GM18867 (cell line): ENCODE results near the gene PXMP2.

Experiments
- ATAC-seq: cut with Tn5 transposase; IDR thresholded peaks from one replicate; pipeline ENCODE4 v1.9.1; 2021; ENCODE audit warnings: mild to moderate bottlenecking, moderate library complexity; ENCODE audit not compliant: unreplicated experiment

Gene PXMP2

DNA sequence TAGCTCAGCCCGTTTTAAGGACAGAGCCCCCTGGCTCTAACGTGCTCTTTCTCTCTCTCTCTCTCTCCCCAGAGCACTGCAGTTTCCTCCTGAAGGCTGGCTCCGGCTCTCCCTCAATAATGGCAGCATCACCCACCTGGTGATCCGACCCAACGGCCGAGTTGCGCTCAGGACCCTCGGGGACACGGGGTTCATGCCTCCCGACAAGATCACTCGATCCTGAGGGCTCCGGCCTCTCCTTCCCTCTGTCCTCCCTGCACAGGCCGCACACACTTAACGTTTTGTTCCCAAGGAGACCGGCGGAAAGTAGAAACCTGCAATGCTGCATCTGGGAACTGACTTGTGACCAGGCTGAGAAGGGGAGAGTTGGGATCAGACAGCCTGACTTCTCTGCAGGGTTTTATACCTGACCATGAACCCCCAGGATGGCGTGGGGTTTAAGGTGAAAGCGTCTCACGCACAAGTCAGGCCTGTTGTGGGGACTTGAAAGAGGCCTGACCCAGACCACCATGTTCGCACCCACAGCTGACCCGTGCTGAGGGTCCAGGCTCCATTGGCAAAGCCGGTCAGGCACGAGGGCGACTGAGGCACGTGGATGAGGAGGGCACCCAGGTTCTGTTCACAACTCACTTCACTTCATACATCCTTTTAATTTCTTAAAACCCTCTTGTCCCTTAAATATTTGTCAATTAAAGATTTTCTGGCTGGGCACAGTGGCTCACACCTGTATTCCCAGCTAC, 33.4 kb downstream of the PXMP2 start:
- ATAC-seq, result no peak

DNA sequence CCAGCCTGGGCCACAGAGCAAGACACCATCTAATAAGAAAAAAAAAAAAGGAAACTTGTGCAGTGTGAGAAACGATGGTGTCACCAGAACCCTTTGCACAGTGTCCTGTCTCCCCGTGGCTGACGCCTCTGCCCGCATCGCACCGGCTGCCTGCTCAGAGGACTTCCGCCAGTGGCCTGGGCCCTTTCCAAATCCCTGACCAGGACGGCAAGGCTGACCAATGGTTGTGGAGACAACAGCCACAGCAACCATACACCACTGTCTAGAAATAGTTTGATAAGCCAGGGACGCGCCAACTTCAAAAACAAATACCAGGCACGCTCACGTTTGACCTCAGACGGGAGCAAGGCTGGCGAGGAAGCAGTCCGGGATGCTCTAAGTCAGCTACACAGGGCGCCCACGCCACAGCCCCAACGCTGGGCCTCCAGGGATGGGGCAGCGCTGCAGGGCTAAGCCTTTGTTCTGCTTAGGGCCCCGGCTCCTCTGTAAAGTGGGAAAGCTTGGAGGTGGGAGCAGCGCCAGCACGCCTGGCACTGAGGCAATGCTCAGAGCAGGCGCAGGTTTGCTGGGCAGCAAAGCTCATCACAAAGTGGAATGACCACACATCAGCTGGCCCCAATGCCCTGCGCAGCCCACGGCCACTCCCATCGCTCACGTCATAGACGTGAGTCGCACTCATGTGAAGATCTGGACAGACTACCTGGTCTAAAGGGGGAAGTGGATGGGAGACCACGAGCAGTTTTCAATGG, 35.8 kb downstream of the PXMP2 start:
- ATAC-seq, result no peak

DNA sequence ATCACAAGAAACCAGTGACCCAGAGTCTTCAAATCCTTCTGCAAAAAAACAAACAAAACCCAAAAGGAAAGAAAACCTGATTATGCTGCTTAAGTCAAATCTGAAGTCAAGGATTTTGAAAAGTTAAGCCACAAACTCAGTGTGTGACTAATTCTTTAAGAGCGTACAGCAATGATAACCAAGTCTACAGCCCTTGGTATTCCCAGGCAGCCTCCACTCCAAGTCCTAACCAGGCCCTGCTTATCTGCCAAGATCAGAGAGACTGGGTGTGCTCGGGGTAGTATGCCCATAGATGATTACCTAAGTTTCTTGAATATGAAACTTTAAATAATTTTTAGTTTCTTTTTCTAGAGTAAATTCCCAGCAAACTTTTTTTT, 36.4 kb downstream of the PXMP2 start:
- no peak for ATAC-seq

DNA sequence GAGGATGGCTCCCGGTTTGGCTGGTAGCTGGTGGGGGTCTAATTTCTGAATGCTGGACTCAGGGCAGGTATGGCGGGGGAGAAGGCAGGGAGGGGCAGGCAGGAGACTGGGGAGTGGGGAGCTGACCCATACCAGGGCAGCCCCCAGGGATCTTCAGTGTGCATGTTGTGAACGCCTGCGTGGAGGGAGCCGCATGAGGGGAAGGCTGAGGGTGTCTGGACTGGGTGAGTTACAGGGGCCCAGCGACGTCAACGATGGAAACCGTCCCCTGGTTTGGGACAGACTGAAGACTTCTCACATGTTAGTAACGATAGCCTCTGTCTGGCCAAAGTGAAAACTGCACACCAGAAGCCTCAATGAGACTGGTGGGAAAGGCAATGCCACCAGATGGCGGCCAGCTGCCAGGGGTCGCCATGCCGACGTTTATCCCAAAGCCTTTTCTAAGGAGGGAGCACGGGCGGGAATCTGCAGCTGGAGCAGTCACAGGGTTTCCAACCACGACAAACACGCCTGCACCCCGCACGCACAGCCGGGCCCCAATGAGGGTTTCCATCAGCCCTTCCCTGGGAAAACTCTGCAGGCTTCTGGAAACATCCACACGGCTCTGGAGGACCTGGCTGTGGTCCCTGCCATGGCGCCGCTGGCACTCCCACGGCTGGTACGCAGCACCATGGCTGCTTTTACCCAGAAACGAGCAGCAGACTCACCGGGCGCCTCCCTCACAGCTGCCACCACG, 37.3 kb downstream of the PXMP2 start:
- ATAC-seq, result no peak

DNA sequence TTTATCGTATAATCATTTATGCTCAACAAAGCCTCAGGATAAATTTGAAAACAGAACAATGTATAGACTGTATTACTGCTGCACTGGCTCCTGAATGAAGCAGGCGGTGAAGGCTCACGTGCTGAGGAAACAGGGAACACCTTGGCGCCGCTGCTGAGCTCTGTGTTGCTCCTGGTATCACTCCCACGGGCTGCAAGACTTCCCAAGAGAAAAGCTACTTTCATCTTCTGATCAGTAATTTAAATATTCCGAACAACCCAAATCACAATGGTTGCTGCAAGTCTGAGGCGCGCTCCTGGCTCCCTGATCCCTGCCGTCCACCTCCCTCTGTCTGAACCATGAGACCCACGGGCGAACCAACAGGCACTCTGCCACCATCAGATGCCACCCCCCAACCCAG, 39.0 kb downstream of the PXMP2 start:
- no peak for ATAC-seq

DNA sequence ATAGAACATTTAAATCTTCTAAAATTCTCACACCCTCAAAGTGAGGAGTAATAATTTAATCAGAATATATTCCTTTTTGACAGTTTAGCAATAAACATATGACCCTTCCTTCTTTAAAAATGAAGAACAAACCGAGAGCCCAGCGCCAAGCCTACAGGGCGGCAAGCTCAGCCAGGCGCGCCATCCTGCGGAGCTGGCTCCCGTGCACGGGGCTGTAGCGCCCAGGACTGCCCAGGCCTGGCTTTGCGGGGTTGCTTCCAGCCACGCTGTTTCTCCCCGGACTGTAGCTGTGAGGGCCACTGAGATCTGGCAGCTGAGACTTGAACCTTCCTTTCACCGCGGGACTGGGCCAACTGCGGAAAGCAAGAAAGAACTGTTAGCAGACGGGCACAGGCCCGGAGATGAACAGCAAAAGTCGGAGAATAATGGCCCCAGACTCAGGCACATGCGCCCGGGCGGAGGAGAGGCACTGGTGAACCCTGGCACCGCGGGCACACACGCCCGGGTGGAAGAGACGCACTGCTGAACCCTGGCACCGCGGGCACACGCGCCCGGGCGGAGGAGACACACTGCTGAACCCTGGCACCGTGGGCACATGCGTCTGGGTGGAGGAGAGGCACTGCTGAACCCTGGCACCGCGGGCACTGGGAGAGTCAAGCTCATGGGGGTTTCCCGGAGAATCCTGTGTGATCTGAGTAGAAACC, 39.9 kb downstream of the PXMP2 start:
- ATAC-seq, result no peak

DNA sequence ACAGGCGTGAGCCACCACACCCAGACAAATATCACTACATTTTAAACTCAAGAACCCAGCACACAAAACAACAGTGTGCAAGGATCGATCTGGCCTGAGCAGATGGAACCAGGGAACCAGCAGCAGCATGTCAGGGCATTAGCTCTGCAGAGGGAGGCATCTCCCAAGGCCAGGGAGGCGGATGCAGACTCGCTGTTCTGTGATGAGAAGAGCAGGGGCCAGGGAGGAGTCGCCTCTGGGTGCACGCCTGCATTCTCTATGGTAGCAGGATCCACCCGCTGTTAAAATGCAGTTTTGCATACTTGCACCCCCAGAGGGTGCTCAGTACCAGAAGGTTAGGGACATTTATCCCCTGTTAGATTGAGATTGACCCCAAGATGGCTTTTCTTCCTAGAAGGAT, 41.1 kb downstream of the PXMP2 start:
- no peak for ATAC-seq

DNA sequence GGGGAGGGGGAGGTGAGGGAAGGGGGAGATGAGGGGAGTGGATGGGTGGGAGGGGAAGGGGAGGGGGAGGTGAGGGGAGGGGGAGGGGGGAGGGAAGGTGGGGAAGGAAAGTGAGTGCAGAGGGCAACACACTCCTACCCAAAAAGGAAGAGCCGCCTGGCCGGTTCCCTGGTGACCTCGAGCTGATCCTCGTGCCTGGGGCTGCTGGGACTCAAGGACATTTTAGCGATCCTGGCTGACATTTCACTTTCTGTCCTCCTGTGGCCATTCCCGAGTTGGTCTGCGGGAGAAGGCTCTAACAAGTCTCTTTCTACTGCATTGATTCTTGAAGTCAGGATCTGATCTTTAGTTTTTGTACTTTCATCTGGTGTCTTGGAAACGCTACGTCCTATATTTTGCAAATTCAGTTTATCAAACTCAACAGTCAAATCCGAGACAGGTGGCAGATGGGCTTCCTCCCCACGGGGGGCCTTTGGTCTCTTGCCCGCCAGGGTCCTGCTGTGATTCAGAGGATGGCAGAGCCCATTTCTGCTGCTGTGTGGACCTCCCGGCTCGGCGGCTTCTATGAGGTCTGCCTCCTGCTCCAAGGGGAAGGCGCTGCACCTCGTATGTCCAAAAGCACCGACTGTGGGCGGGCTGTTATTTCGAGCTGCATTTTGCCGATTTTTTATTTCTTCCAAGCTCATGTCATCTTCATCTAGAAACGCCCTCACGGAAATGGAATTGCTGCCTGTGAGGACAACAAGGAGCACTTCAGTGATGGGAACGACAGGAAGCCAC, 42.3 kb downstream of the PXMP2 start:
- ATAC-seq, result no peak

DNA sequence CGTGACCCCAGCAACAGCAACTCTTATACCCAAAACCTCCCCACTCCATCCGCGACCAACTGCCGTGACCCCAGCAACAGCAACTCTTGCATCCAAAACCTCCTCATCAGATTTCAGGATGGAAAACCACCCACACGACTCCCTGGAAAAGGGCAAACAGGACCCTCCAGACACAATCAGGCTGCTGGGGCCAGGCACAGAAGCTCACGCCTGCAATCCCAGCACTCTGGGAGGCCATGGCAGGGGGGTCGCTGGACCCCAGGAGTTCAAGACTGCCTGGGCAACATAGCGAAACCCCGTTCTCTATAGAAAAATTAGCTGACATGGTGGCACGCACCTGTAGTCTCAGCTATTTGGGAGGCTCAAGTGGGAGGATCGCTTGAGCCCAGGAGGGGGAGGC, 43.0 kb downstream of the PXMP2 start:
- no peak for ATAC-seq

DNA sequence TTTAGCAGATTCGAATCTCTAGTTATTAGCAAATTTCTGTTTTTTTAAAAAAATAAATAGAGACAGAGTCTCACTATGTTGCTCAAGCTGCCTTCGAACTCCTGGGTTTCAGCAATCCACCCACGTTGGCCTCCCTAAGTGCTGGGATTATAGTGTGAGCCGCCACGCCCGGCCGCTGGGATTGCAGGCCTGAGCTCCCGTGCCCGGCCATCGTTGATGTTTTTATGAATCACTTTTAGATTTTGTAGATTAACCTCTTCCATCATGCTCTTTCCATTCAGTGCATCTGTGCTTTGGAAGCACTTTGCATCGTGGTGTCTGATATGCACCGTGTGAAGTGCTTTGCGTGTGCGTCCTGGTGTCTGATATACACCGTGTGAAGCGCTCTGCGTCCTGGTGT, 44.2 kb downstream of the PXMP2 start:
- no peak for ATAC-seq

DNA sequence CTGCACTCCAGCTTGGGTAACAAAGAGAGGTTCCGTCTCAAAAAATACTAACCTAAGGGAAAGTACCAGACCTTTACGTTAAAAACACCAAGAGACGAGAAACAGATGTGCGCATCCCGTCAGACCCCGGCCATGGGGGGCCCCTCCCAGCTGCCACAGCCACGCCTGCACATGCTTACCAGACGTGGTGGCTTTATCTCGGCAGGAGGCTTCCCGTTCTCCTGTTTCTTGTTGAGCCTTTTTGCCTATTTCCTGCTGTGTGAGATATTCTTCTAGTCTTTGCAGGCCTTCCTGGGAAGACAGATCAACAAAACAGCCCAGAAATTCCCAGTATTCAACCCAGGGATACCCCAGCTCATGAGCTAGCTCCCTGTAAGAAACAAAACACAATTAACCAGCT, 46.8 kb downstream of the PXMP2 start:
- ATAC-seq, result no peak

DNA sequence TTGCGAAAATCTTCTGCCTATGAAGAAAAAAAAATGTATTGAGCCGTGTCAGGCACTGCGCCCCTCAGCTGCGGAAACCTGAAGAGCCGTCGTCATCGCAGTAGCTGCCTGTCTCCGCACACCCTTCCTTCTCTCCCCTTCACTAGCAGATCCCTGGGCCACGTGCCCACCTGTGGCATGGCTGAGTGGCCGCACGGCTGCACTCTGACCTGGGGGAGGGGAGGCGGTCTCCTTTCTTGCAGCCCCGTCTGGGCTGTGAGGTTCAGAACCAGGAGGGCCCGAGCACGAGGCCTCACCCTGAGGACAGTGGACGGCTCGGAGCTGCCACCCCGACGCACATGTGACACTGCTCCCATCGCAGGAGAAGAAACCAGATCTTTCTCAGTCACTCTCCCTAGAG, 48.1 kb downstream of the PXMP2 start:
- ATAC-seq, result no peak

DNA sequence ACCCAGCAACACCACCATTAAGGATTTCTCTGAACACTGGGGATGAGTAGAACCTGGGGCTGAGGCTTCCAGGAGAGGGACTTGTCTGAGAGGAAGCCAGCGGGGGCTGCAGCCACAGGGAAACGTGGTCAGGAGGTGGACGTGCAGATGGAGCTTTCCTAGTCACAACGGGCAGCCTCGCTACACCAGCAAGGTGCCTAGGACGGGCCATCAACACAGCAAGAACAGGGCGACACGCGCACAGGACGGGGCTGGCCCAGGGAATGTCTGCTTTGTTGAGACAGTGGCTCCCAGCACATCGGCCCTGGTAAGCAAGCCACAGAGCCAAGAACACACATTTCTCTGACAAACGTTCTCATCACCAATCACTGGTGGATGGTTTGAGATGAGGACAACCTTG, 49.0 kb downstream of the PXMP2 start:
- no peak for ATAC-seq

DNA sequence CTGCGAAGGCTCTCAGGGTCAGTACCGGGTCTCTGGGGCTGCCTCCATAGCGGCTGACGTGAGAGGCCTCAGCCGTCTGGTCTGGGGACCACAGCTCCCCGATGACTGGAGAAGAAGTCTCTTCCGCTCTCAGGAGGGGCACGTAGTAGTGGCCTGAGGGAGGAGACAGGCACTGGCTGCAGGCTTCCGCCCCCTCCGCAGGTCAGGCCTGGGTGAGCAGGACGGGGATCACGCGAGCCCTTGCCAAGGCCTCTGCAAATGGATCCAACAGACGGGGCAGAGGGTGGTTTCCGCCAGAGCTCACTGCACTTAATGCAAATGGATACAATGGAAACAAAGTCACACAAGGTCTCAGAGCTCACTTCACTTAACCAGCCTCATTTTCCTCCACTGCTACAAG, 49.5 kb downstream of the PXMP2 start:
- ATAC-seq, result no peak

DNA sequence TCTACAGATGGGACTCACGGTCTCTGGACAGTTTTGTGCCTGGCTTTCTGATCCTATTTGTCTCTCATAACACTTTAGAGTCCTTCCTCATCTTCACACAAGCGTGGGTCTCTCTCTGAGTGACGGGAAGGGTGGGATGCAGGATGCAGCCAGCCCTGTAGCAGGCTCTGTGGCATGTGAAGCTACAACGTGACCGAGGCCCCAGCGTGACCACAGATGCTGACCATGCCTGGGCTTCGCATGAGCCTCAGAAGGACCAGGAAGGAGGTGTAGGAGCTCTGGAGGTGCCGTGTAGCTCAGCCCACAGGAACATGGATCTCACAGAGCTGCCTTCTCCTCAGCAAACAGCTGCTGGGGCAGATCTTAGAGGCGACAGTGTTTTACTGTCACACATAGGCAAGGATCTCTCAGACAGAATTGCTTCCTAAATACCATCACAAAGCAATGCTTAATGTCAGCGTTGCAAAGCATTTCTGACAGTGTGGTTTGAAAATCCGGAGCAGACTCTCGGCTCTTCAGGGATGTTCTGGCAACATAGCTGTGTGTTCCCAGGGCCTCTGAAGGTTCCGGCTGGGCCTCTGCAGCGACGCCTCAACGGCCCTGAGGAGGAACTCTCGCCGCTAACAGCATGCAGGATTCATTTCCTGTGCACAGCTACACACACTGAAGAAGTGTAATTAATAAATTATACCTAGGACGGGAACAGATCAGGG, 52.4 kb downstream of the PXMP2 start:
- no peak for ATAC-seq

DNA sequence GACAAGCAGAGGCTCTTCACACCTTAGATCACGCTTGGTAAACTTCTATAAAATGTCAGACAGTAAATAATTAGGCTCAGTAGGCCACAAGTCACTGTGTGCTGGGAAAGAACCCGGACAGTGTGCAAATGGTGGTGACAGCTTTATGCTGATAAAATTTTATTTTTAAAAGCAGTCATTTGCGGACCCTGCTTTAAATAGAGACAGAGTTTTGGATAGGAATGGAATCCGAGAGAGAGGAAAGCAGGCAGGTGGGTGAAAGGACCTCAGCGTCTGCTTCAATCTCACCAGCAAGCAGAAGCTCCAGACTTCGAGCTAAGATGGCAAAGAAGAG, 52.9 kb downstream of the PXMP2 start:
- ATAC-seq, result no peak

DNA sequence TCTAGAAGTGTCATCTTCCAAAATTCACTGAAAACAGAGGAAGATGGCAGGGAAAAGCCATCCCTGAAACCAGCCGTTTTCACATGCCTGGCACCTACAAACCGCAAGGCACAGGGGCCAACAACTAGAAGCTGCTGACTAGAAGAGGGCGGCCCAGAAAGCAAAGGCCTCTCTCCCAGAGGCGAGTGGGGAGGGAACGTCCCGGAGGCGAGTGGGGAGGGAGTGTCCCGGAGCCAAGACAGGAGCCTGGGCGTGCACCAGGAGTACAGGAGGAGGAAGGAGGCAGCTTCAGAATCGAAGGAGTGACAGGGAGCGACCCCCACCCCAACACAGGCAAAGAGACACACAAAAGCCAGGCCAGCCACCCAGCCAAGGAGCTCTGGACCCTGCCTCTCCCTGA, 53.3 kb downstream of the PXMP2 start:
- ATAC-seq, result no peak

DNA sequence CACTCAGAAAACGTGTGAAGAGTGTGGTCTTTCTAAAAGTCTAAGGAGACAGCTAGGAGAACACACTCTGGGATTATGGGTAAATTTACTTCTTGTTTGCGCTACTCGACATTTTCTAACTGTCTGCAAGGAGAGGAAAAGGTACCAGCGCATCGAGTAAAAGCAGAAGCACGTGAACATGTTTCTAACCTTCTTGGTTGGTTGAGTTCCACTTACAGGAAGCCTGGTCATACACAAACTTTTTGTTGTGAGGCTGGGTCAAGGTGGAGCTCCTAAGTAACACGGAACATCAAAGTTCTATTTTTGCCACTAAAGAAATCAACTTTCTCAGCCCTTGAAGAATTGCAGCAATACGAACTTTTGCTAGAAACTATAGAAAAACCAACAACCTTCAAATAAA, 54.2 kb downstream of the PXMP2 start:
- no peak for ATAC-seq

DNA sequence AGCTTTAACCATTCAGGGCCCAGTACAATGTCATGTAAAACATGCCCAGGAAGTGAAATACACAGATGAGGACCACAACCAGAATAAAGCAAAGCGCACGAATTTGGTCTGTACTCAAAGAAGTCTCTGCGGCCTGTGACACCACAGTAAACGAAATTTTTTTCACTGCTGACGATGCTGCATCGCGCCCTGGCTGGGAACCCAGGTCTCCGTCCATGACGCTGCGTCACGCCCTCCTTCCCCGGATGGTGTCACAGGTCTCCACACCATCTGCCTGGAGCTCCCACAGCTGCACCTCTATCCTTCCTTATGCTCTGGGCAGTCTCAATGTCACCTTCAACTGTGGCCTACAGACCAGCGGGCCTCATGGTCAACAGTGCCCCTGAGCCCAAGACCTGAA, 56.4 kb downstream of the PXMP2 start:
- no peak for ATAC-seq

DNA sequence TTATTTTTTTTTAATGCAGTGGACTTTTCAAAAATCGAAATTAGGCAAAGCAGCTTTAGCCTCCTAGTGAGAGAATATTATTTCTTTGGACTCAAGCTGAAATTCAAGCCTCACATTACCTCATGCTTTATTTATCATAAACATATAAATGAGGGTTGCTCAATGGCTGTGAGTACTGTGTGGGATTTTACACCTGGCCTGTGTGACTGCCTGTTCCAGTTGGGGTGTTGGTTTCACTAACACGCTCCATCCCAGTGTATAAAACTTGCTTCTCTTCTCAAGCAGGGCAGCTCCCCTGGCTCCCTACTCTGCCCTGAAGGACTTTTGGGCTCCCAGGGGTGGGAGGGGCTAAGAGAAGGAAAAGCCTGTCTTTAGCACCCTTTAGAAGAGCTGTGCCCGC, 59.2 kb downstream of the PXMP2 start:
- no peak for ATAC-seq
